Measurements from ENCODE around the gene GRXCR2.
"Not testable (repeated sequence)": the region's sequence is repeated elsewhere in the genome, so short reads cannot be mapped to it uniquely, and the experiment has no call there.

Gene GRXCR2

DNA sequence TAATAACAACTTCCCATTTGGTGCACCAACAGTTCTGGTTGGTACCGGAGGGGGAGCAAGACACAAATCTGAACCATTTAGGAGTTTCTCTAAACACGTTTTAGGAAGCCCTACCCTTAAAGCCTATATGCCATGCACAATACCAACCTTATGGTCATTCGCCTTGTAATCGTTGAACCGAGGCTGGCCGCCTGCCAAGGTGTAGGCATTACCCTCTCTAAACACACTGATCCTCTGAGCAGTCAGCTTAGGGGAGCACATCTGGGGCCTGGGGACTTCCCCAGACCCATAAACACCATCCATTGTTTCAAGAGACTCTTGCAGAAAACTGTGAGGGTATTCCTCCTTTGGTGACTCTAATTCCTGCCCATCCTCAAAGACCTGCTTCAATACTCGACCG lies 328 bp downstream of the GRXCR2 start:
- no peak for DNase-seq

DNA sequence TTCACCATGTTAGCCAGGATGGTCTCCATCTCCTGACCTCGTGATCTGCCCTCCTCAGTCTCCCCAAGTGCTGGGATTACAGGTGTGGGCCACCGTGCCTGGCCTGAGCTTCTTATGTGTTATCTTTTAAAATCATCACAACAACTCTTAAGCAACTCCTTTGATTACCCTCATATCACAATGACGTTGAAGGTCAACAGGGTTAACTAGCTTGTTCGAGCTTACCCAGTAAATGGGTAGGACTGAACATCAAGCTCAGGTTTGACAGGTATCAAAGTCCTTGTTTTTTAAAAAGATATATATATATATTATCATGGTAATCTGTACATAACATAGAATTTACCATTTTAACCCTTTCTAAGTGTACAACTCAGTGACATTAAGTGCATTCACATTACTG lies 3.1 kb downstream of the GRXCR2 start:
- no peak for DNase-seq

DNA sequence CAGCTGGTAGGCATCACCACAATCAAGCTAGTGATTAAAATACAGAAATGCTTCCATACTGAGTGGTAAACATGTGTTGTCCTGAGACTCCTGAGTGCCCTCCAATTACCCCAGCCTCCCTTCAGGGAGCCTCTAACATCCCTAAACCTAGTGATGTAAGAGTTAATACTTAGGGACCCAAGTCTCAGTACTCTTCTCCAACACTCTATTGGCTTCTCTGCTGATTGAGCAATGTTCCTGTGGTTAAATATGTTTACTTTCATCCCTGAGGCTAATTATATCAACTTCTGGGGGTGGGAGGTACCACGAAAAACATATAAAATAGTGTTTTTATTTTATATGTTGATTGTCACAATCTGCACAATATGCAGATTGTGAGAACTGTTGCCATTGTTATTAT lies 5.0 kb downstream of the GRXCR2 start:
- DNase-seq, result no peak

DNA sequence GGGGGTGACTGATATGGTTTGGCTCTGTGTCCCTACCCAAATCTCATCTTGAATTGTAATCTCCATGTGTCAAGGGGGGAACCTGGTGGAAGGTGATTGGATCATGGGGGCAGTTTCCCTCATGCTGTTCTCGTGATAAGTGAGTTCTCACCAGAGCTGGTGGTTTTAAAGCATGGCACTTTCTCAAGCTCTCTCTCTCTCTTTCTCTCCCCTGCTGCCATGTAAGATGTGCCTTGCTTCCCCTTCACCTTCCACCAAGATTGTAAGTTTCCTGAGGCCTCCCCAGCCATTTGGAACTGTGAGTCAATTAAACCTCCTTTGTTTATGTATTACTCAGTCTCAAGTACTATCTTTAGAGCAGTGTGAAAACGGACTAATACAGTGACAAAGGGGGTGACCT lies 8.4 kb downstream of the GRXCR2 start:
- not testable (repeated sequence) for DNase-seq

DNA sequence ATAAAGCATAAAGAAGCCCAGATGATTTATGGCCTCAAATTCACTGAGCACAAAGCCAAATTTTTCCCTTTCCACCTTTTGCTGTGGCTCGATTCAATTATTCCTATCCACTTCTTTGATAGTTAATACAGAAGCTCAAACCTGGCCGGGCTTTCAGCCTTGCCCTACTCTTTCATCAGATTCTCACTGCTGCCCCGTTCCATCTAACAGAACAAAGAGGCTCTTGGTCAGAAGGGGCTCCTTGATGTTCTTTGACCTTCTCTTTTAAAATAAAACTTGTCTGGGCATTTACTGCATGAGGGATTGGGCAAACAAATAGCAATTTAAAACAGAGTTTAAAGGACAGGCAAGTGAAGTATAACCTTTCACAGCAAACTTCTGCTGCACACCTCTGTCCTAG lies 9.8 kb downstream of the GRXCR2 start:
- DNase-seq, result no peak

DNA sequence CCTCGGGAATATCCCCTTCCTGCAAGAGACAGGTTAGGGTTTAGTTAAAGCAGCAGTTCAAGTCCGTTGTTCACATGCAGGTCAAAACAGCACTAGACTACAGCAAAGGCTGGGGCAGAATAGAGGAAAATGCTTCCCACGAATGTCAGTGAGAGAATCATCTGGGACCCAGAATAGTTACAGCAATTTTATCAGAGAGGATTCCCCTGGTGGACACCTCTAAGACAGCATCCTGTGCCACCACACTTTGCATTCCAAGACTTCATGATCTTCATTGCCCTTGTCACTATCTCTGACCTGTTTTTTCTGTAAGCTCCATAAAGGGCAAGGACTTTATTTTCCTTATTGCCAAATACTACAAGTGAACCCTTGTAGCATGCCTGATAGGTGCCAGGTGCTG lies 12.9 kb downstream of the GRXCR2 start:
- DNase-seq, result no peak

DNA sequence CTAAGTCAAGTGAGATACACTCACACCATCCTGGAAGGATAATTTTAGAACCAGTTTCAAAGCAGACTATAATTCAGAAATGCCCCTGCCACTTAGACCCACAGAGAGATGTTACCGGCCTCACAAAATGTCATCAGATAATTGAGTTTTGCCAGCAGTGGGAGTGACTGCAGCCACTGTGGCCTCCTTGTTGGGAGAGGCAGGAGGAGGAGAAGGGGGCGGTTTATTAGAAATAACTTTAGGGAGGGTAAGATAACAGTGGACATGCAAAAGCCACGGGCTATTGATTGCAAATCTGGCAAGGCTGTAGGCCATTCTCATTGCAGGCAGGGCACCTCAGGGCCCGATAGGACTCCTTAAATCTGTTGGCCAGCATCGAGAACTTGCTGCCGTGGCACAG lies 13.4 kb downstream of the GRXCR2 start:
- no peak for DNase-seq

DNA sequence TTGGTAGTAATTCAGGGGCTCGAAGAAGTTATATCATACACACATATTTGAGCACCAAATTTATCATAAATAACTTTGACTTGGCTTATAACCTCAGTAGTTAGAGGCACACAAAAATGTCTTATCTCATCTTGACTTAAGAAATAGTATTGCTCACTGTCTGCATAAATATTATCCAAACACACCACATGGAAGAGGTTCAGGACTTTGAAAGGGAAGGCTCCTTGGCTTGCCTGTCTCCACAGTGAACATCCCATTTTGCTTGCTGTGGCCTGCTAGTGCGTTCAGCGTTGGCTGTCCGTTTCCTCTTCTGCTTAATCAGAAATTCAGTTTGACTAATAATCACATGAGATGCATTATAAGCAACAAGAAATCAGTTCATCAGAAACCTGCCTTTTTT lies 13.9 kb downstream of the GRXCR2 start:
- no peak for DNase-seq

DNA sequence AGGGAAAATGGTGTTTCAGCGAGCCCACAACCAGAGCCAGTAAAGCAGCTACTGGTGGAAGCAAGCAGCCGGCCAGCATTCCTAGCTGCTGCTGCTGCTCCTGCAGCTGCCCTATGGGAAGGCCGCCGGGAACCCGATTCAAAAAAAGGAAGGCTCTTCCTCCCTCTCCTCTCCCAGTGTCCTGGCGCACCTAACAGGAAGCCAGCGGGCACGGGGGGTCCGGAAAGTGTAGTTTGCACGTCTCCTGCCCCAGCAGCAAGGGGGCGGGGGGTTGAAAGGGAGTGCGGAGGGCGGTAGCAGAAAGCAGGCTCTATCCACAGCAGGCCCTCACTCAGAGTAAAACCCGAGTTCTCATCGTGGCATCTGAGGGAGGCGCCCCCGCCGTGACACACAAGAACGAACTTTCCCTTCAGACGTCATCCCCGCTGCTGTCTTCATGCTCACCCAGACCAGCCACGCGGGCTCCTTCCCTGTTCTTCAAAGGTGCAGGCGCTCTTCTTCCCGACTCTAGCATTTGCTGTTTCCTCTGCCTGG lies 16.5 kb downstream of the GRXCR2 start:
- no peak for DNase-seq

DNA sequence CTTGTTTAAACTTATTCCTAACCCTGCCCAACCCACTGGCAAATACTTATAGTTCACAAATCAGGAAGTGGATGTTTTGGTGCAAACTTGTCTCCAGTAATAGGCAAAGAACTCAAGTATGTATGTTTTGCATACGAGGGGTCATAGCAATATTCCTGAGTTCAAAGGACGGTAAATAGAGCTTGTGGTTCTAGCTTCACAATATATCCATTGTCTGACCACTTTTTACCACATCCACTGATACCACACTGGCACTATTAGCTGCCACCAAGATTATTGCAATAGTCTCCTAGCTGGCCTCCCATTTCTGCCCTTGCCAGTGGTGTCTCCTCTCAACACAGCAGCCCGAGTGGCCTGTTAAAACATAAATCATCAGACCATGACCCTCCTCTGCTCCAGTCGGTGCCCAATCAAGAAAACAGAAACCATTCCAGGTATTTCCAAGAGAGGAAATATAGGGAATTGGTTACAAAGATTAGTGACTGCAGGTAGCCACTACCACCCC lies 17.0 kb downstream of the GRXCR2 start:
- DNase-seq, result no peak

DNA sequence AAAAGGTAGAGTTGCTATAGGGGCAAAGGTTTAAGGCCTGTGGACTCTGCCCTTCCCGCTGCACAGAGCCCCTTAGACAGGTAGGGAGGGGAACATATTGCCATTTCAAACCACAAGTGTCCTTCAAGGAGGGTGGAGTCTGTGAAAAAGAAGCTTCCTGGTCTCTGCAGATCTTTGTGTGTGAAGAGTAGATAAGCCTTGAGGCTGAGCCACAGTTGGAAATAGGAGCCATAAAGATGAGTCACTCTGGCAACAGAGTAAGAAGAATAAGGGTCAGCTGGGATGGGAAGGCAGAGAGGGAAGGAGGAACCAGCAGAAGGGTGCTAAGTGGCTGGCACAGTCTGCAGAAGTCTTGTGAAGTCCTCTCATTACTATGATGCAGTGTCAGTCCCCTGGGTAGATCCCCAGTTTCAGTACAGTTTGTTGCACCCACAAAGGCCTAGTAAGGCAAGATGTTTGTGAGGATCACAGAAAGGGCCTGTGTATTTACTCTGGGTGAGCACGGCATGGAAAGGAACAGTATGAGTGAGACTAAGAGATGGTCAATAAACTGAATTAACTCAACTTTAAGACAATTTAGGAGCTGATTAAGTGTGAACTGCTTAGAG lies 18.1 kb downstream of the GRXCR2 start:
- no peak for DNase-seq

DNA sequence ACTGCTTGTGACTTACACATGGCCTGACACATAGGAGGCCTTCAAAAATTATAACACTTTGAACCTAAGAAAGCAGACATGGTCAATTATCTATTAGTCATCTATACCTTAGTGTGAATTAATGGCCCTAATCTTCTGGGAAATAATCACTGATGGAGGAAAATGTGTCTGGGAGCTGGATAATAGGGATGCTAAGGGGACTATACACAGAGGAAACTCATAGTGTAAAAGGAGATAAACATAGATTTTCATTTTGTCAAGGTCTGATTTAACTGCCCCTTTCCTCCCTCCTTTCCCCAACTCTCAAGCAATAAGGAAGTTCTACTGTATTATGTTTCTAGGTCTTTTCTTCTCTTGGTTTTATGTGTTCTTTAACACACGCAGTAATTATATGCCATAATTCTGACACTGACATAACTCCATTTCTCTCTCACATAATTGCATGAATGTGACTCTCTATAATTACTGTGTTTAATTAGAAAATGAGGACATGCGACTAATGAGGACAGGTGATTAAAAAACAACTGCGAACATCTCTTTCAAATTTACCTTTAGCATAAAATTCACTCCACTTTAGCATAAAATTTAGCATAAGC lies 18.9 kb downstream of the GRXCR2 start:
- no peak for DNase-seq

DNA sequence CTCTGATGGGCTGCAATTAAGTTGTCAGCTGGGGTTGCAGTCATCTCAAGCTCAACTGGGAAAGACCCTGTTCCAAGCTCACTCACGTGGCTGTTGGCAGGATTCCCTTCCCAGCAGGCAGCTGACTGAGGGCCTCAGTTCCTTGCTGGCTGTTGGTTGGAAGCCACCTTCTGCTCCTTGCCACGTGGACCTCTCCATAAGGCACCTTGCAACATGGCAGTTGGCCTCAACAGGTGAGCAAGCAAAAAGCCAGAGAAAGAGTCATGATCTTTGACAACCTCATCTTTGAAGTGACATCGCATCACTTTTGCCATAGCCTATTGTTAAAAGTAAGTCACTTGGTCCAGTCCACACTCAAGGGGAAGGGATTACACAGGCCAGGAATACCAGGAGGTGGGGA lies 19.8 kb downstream of the GRXCR2 start:
- DNase-seq, result no peak

DNA sequence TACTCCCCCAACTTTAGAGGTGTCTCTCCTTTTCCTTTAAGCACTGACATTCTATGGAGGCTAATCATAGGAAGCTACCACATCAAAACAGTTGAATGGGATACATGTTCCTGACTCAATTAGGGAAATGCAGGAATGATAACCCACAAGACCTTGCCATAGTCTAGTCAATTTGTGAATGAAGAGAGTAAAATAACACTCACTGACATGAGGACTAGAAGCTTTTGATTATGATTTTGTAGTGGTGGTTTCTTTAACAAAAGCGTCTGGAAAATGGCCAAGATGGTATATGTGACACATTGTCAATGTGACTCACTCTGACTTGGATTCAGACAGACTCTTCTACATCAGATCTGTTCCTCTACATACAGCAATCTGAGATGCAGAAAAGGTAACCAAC lies 24.0 kb downstream of the GRXCR2 start:
- DNase-seq, result no peak

DNA sequence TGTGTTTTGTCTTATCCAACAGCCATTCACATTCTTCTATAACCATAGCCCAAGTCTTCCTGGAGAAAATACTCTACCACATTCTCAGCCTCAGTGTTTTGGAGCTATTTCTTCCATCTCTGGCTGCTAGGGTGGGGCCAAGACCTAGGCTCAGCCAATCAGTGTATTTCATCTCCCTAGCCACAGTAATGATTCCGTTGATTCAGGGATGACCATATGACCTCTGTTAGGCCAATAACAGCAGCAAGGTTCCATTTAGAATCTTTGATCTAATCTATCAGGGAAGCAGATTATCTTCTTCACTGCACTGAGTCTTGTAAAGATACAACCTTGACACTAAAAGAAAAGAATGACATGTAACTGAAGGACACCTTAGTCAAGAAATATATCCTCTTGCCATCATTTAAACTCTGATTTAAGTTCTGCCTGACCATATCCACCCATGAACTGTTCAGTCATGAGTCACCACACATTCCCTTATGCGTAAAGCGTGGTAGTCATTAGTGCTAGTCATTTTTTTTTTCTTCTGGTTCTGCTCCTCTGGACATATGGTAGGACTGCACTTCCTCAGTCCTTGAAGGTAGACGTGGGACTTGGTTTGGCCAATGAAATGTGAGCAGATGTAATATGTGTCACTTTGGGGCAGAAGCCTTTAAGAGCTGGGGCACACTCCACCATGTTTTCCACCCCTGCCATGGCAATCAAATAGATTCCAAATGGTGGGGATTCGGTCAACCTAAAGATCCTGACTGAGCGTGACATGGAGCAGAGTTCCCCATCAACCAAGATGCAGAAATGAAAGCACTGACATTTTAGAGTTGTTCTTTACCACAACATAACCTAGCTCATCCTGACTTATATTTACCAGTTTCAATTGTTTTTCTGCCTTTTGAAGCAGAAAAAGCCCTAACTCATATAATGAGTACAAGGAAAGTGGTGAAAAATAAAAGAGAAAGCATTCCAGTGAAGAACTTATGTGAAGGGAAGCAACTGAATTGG lies 25.0 kb downstream of the GRXCR2 start:
- DNase-seq, result no peak

DNA sequence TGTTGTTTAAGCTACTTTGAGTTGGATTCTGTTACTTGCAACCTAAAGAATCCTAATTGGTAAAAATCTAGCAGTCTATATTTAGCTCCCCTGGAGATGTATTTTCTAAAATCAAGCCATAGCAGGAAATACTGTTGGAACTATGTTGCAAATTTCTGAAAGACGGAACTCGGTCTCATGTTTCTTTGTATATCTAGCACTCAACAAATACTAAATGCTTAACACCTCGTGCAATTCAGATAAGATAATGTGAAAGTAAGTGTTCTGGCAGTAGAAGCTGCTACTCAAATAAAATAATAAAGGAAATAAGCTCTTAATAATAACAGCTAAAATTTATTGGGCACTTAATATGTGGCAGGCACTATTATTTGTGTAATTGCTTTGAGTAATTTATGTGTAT lies 26.7 kb downstream of the GRXCR2 start:
- DNase-seq, result no peak

DNA sequence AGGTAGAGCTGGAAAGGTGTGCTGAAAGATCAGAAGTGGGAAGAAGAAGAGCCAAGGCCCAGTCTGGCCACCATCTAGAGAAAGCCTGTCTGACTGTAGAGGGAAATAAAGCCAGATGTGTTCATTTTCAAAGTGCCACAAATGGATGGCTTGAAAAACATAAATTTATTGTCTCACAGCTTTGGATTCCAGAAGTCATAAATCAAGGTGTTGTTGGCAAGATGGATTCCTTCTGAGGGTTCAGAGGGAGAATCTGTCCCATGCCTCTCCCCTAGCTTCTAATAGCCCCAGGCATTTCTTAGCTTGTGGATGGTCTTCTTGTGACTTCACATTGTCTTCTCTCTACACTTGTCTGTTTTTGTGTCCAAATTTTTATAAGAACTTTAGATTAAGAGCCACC lies 31.5 kb downstream of the GRXCR2 start:
- no peak for DNase-seq

DNA sequence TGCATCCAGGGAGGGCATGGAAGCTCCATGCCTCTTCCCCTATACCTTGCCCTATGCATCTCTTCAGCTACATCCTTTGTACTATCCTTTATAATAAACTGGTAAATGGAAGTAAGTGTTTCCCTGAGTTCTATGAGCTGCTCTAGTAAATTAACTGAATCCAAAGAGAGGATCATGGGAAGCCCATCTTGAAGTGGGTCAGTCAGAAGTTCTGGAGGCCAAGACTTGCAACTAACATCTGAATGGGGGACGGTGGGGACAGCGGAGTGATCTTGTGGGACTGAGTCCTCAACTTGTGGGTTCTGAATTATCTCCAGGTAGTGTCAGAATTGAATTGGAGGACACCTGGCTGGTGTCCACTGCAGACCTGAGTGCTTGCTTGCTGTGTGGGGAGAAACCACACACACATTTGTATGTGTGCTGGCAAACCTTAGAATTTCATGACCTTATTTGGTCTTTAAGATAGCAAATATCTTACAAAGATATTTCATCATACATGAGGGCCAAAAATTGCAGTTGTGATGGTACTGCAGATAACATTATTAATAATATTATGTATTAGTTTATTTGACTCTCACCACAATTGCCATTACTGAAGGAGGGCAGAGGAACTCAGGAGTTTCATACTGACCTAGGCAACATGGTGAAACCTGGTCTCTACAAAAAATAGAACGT lies 32.2 kb downstream of the GRXCR2 start:
- no peak for DNase-seq

DNA sequence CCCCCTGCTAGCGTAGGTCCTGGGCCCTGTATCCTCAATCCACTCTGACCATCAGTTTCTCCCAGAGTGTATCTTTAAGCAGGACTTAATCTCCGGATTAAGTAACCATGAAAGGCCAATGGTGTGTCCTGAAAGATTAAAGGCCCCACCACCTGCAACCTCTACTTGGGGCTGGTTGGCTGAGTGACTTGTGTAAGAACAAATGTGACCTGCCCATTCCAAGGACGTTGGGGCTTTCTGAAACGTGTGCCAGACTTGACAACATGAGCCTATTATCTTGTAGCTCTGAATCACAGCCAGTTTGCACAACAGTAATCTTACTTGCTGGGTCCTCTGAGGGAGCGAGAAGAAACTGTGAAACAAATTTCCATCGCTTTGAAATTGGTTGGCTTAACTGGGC lies 34.5 kb downstream of the GRXCR2 start:
- DNase-seq, result no peak

DNA sequence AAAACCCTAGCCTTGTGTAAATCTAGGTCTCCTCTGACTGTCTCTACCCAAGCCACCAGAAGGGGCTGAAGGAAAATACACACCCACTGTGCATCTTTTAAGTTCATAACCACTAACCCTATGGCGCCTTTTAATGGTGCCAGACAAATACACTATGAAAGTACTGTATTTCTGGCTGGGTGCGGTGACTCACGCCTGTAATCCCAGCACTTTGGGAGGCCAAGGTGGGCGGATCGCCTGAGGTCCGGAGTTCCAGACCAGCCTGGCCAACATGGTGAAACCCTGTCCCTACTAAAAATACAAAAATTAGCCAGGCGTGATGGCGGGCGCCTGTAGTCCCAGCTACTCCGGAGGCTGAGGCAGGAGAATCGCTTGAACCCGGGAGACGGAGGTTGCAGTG lies 36.6 kb downstream of the GRXCR2 start:
- not testable (repeated sequence) for DNase-seq

DNA sequence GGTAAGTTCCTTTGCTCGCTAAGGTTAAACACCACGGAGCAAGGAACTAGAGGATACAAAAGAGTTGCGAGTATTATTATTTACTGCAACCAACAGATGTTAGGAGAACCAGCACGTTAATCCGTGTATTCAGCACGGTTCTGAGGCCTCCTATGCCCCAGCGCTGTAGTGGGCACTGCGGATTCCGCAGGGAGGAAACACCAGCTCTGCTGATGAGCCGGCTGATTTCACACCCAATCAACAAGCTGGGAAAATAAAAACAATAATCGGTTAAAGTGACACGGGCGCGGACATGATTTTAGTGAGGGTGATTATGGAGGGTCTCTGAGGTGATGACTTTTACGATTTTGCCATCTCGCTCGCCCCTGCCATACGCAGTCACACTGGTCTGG lies 37.0 kb downstream of the GRXCR2 start:
- no peak for DNase-seq

DNA sequence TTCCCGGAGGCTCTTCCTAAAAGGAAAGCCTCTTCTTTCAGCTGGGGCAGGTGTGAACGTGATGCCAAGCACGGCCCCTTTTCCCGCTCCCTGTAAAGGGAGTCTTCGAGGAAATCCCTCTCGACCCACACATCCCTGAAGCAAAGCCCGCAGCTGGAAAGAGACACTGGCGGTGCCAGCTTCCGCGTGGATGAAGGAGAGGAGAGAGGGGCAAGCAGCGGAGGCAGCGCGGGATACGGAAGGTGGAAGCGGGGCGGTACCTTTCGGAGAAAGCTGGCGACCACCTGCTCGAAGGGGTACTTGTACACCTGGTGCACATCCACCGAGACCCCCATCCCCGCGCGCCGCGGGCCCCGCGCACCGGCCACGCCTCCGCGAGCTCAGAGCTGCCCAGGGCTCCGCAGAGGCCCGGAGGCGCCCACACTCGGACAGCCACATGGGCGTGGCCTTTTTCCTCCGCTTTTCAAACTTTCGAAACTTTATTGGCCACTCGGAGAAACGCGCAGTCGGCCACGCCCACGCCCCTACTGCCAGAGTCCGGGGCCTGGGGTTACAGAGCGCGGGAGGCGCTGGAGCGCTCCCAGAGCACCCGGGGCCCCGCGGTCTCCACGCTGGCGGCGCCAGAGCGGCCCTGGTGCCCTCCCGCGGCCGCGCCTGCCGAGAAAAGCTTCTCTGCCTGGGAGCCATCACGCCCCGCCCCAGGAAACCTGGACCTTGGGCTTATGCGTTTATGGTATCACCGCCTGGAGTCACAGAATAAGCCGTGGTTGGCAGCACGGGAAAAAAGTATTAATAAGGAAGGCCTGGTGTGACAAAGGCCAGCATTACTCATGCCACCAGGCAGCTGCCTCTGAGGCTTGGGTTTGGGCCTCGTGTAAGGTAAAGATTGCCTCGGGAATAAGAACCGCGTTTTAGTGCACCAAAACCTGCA lies 37.6 kb downstream of the GRXCR2 start, which contains the start of gene PRELID2:
Gene PRELID2, minus strand, starts transcription at position 426 of the 931 bp plus-strand sequence. Its CDS starts 91 bp downstream, at position 335.
- DNase-seq, result peak; percentile 25 to 75
